GM12878 (cell line): Measurements from ENCODE around the gene THBS3. TPM values are rescaled to one million over a fixed set of nuclear protein-coding genes. Genes with fewer than 3 reads are reported as not detected.

ENCODE experiments used
- ASH2L ChIP-seq: fragments of 300-600, 200-600 bp; sonication (generic); IDR thresholded peaks from 2 replicates; pipeline ENCODE4 v1.6.1; 2017; ENCODE audit warnings: low read depth, mild to moderate bottlenecking, borderline replicate concordance
- BRCA1 ChIP-seq: IDR thresholded peaks from 2 replicates; pipeline ENCODE4 v1.6.1; 2011; ENCODE audit warnings: low read depth, low read length, improper control_type of control experiment
- GATAD2B ChIP-seq: fragments of 450-650 bp; conservative IDR thresholded peaks from 2 replicates; pipeline ENCODE4 v1.6.1; 2017; ENCODE audit warnings: low read depth, mild to moderate bottlenecking, moderate library complexity
- IKZF2 ChIP-seq, 2 experiments: fragments of 450-650 bp; IDR thresholded peaks; 2 replicates each; pipeline ENCODE4 v1.6.1; 2017; ENCODE audit warnings: mild to moderate bottlenecking in 2 of 2, moderate library complexity in 2 of 2
- NR2C1 ChIP-seq: fragments of 450-650 bp; IDR thresholded peaks from 2 replicates; pipeline ENCODE4 v1.6.1; 2017; ENCODE audit warnings: antibody characterized with exemption, mild to moderate bottlenecking, moderate library complexity
- POLR2A ChIP-seq: IDR thresholded peaks from 2 replicates; pipeline ENCODE4 v1.6.1; 2011; ENCODE audit warnings: low read depth, mild to moderate bottlenecking, low read length
- RCOR1 ChIP-seq: conservative IDR thresholded peaks from 2 replicates; pipeline ENCODE4 v1.6.1; 2012; ENCODE audit warnings: low read depth, low read length, improper control_type of control experiment
- RUNX3 ChIP-seq: IDR thresholded peaks from 2 replicates; pipeline ENCODE4 v1.6.1; 2012; ENCODE audit warnings: low read length, inconsistent platforms
- SMAD5 ChIP-seq: IDR thresholded peaks from 2 replicates; pipeline ENCODE4 v1.6.1; 2016; ENCODE audit warnings: antibody characterized with exemption, low read depth
- SRF ChIP-seq, 2 experiments: IDR thresholded peaks; 2 replicates each; pipeline ENCODE4 v1.6.1; 2011; ENCODE audit warnings: low read depth in 2 of 2, low read length in 2 of 2, mild to moderate bottlenecking in 1 of 2, moderate library complexity in 1 of 2
- TCF7 ChIP-seq: IDR thresholded peaks from 2 replicates; pipeline ENCODE4 v1.6.1; 2014; ENCODE audit warnings: antibody characterized with exemption, borderline replicate concordance
- ZZZ3 ChIP-seq: IDR thresholded peaks from 2 replicates; pipeline ENCODE4 v1.6.1; 2011; ENCODE audit warnings: low read depth; ENCODE audit not compliant: control insufficient read depth, insufficient read length
- polyA plus RNA-seq, 11 experiments: library from polyadenylated mRNA; depleted of rRNA in 4 of 11; unstranded in 6 of 11; stranded (reverse) in 5 of 11; fragments of >200 nt; fragmentation: Nextera tagmentation in 4 of 11; fragmentation: Illumina TruSeq in 1 of 11; extraction: Ambion mirVana in 4 of 11; extraction: Trizol in 1 of 11; gene quantifications; 1 replicate in 1 of 11; 2 replicates in 10 of 11; pipeline versions ENCODE4 v1.2.1 to v1.2.3, GENCODE V29; 2011 to 2016; ENCODE audit warnings: inconsistent platforms in 2 of 11, missing spikeins in 2 of 11, low read depth in 1 of 11
- total RNA-seq, 4 experiments: library from RNA; depleted of rRNA in 3 of 4; stranded (reverse); fragments of >200 nt in 3 of 4; fragmentation: Illumina TruSeq in 1 of 4; extraction: Trizol in 1 of 4; gene quantifications; 2 replicates each; pipeline versions ENCODE4 v1.2.1 to v1.2.3, GENCODE V29; 2013 to 2021
- TF ChIP-seq, protein P1 (sequence below): IDR thresholded peaks from 2 replicates; pipeline ENCODE4 v1.6.1; 2012; ENCODE audit warnings: low read length, inconsistent platforms
- TF ChIP-seq, protein P2 (sequence below): fragments of 450-650 bp; formaldehyde crosslinking; IDR thresholded peaks from 2 replicates; pipeline ENCODE4 v1.4.0; 2020; ENCODE audit warnings: mild to moderate bottlenecking, moderate library complexity
- TF ChIP-seq, protein P3 (sequence below): fragments of 450-650 bp; IDR thresholded peaks from 2 replicates; pipeline ENCODE4 v1.6.1; 2017; ENCODE audit warnings: low read depth, mild to moderate bottlenecking, moderate library complexity

Gene THBS3
- total and polyA plus RNA-seq, 10 of the 15 experiments (the other 5 are each of a cell fraction or from before 2014, with no cell fraction given) = 0.66 to 3.6 (median 2.0) TPM

DNA sequence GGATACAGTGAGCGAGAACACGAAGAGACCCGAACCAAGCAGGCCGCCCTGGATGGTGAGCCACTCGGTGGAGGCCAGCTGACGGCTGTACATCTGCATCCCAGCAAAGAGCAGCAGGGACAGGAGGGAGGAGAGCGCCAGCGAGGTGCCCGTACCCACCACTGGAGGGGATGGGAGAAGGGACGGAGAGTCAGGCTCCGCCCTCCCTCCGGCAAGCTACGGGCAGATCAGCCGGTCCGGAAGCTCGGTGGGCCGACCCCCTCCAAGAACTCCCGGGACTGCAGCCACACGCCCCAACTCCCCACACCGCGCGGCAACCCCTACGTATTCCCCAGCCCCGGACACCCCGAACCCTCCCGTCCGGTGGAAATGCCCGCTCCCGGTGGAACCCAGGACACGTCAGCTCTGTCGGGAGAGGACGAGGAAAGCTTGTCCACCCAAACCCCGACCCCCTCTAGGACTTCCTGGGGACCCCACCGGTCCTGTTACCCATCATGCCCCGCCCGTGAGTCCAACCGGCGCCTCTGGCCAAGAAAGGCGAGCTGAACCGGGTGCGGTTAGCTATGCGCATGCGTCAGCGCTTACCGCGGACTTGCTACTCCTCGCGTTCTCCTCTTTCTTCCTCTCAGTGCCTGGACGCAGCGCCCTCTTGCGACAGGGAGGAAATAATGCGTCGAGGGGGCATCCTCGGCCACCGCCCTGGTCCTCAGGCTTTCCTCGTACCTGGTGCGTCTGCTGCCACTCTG is 34.8 kb downstream of the THBS3 start, which contains the start of gene KRTCAP2 (continued):
- TF ChIP-seq, protein P1, sequence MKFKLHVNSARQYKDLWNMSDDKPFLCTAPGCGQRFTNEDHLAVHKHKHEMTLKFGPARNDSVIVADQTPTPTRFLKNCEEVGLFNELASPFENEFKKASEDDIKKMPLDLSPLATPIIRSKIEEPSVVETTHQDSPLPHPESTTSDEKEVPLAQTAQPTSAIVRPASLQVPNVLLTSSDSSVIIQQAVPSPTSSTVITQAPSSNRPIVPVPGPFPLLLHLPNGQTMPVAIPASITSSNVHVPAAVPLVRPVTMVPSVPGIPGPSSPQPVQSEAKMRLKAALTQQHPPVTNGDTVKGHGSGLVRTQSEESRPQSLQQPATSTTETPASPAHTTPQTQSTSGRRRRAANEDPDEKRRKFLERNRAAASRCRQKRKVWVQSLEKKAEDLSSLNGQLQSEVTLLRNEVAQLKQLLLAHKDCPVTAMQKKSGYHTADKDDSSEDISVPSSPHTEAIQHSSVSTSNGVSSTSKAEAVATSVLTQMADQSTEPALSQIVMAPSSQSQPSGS = no peak
- TF ChIP-seq, protein P2, sequence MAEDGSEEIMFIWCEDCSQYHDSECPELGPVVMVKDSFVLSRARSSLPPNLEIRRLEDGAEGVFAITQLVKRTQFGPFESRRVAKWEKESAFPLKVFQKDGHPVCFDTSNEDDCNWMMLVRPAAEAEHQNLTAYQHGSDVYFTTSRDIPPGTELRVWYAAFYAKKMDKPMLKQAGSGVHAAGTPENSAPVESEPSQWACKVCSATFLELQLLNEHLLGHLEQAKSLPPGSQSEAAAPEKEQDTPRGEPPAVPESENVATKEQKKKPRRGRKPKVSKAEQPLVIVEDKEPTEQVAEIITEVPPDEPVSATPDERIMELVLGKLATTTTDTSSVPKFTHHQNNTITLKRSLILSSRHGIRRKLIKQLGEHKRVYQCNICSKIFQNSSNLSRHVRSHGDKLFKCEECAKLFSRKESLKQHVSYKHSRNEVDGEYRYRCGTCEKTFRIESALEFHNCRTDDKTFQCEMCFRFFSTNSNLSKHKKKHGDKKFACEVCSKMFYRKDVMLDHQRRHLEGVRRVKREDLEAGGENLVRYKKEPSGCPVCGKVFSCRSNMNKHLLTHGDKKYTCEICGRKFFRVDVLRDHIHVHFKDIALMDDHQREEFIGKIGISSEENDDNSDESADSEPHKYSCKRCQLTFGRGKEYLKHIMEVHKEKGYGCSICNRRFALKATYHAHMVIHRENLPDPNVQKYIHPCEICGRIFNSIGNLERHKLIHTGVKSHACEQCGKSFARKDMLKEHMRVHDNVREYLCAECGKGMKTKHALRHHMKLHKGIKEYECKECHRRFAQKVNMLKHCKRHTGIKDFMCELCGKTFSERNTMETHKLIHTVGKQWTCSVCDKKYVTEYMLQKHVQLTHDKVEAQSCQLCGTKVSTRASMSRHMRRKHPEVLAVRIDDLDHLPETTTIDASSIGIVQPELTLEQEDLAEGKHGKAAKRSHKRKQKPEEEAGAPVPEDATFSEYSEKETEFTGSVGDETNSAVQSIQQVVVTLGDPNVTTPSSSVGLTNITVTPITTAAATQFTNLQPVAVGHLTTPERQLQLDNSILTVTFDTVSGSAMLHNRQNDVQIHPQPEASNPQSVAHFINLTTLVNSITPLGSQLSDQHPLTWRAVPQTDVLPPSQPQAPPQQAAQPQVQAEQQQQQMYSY (CRISPR knock-in tag) = no peak
- no peak for TF ChIP-seq ZZZ3
- peak; percentile 86 for TF ChIP-seq POLR2A
- TF ChIP-seq IKZF2 (IDR thresholded peaks at IDR 0.05) = peak; percentile 14 to 19; a peak in 1 of 4 replicates
- 0 out of 2 replicates have a peak, but pooled peaks have one; percentile 8 for TF ChIP-seq RCOR1
- TF ChIP-seq SMAD5 = peak; percentile 72
- TF ChIP-seq BRCA1 = no peak
- TF ChIP-seq NR2C1 = peak; percentile 15; the same call in 1 of the 2 replicates
- TF ChIP-seq, protein P3, sequence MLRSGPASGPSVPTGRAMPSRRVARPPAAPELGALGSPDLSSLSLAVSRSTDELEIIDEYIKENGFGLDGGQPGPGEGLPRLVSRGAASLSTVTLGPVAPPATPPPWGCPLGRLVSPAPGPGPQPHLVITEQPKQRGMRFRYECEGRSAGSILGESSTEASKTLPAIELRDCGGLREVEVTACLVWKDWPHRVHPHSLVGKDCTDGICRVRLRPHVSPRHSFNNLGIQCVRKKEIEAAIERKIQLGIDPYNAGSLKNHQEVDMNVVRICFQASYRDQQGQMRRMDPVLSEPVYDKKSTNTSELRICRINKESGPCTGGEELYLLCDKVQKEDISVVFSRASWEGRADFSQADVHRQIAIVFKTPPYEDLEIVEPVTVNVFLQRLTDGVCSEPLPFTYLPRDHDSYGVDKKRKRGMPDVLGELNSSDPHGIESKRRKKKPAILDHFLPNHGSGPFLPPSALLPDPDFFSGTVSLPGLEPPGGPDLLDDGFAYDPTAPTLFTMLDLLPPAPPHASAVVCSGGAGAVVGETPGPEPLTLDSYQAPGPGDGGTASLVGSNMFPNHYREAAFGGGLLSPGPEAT = peak; percentile 42; the same call in 1 of the 2 replicates
- TF ChIP-seq TCF7 = no peak
- TF ChIP-seq ASH2L = no peak
- TF ChIP-seq SRF (IDR thresholded peaks at IDR 0.05; ENCODE audit: low read depth in 2 of 2, low read length in 2 of 2) = peak; percentile 67 to 81
- peak; percentile 89 for TF ChIP-seq RUNX3
- peak; percentile 16; the same call in 1 of the 2 replicates for TF ChIP-seq GATAD2B
